RWPE1 (cell line): ENCODE data around the gene ASPG.

Source experiments
- CTCF ChIA-PET: fragments of 350-600 bp; sonication (Branson Sonifier 250); formaldehyde crosslinking; extraction: SDS; loops from one replicate; lab custom pipeline; 2021; lab: Yijun Ruan, JAX
- POLR2A ChIA-PET: fragments of 400-600 bp; formaldehyde crosslinking; extraction: SDS; loops from one replicate; lab custom pipeline; 2020; ENCODE audit warnings: antibody characterized with exemption; ENCODE audit not compliant: low non-redundant PET; lab: Yijun Ruan, JAX
- DNase-seq: peaks from one replicate; pipeline ENCODE4 v3.0.0; 2012; ENCODE audit warnings: low spot score
- H3K27ac ChIP-seq: fragments of 450-650 bp; 2 replicates; pipeline ENCODE4 v1.5.1; 2017
- TF ChIP-seq, protein P1 (sequence below): fragments of 450-650 bp; conservative IDR thresholded peaks from 2 replicates; pipeline ENCODE4 v1.5.1; 2017; ENCODE audit warnings: low read depth, mild to moderate bottlenecking

ASPG gene

GRCh38 chr14:104095426-104096310, 10.2 kb downstream of the ASPG start:
- CTCF ChIA-PET: interaction anchor here (0.6 to 2.2 kb wide), 8 partner anchors 11 to 37 kb away, joined by 3 to 12 read pairs (median 4); no protein-coding TSS in a partner anchor
- POLR2A ChIA-PET: no interaction called here
- no peak overlapping the region for H3K27ac ChIP-seq
- TF ChIP-seq, protein P1, sequence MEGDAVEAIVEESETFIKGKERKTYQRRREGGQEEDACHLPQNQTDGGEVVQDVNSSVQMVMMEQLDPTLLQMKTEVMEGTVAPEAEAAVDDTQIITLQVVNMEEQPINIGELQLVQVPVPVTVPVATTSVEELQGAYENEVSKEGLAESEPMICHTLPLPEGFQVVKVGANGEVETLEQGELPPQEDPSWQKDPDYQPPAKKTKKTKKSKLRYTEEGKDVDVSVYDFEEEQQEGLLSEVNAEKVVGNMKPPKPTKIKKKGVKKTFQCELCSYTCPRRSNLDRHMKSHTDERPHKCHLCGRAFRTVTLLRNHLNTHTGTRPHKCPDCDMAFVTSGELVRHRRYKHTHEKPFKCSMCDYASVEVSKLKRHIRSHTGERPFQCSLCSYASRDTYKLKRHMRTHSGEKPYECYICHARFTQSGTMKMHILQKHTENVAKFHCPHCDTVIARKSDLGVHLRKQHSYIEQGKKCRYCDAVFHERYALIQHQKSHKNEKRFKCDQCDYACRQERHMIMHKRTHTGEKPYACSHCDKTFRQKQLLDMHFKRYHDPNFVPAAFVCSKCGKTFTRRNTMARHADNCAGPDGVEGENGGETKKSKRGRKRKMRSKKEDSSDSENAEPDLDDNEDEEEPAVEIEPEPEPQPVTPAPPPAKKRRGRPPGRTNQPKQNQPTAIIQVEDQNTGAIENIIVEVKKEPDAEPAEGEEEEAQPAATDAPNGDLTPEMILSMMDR: no peak
- DNase-seq: no peak

- ChIA-PET POLR2A (no interaction called here), CTCF (interaction anchor here (0.6 to 1.7 kb wide), 7 partner anchors 8 to 541 kb away, joined by 3 to 8 read pairs (median 3); no protein-coding TSS in a partner anchor)
These were observed 10.8 kb downstream of the ASPG start for GRCh38 chr14:104096318-104096717.

GRCh38 chr14:104096751-104097700, 11.5 kb downstream of the ASPG start:
- ChIA-PET CTCF (interaction anchor here (0.6 to 1.7 kb wide), 7 partner anchors 9 to 540 kb away, joined by 3 to 8 read pairs (median 3); no protein-coding TSS in a partner anchor), POLR2A (no interaction called here)
- no peak overlapping the region for H3K27ac ChIP-seq
- TF ChIP-seq, protein P1: no peak
- no peak for DNase-seq

More at GRCh38 chr14:104096318-104096717, 10.8 kb downstream of the ASPG start:
- DNase-seq: no peak
- TF ChIP-seq, protein P1: no peak
- no peak overlapping the region for H3K27ac ChIP-seq

- ChIA-PET CTCF (interaction anchor here (0.5 kb wide), 1 partner anchor 685 kb away, joined by 9 read pairs; no protein-coding TSS in a partner anchor), POLR2A (interaction anchor here (0.5 kb wide), 1 partner anchor 19 kb away, joined by 3 read pairs; no protein-coding TSS in a partner anchor)
- peak overlapping the region; percentile 81; the same call in 1 of the 2 replicates for H3K27ac ChIP-seq
- TF ChIP-seq, protein P1: no peak
- DNase-seq: no peak
These were observed 13.0 kb downstream of the ASPG start for GRCh38 chr14:104098272-104099095.

DNA sequence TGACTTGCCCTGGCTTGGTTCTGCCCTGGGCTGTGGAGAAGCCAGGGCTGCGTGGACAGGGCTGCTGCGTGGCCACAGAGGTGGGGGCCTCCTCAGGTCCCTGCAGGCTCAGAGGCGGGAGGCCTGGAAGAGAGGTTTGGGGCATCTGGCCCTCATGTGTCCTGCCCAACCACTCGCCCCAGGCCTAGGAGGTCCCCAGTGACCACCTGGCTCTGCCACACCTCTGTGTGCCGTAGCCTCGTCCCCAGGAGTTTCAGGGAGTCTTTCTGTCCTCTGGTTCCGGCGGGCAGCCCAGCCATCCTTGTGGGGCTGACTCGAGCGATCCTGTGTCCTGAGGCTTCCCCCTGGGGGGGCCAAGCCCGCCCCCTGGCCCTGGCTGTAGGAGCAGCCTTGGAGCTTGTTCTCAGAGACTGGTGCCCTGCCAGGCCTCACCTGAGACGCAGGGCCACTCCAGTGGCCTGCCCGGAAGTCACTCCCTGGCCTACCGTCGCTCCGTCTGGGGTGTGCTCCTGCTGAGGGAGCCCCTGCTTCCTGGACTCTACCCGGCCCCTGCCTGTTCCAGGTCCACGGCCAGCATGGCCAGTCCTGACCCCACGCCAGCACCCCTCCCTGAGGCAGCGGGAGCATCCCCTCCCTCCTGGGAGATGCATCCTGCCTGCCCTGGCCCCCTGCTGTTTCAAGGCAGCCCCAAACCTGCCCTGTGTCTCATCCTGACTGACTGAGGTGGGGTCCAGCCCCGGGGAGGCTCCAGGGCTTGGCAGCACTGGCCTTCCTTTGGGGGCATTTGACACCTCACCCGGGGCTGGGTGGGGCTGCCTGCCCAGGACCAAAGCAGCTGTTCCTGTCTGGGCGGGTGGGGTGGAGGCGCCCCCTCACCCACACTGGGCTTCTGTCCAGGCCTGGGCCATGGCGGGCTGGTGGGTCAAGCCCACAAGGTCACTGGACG, 13.9 kb downstream of the ASPG start:
- ChIA-PET CTCF (interaction anchor here (0.5 to 1.2 kb wide), 2 partner anchors 22 to 686 kb away, joined by 3 to 9 read pairs; no protein-coding TSS in a partner anchor), POLR2A (interaction anchor here (0.5 to 0.6 kb wide), 2 partner anchors 14 to 19 kb away, joined by 3 read pairs; no protein-coding TSS in a partner anchor)
- no peak for DNase-seq
- H3K27ac ChIP-seq: peak overlapping the region; percentile 81
- TF ChIP-seq, protein P1: no peak
